Choroid plexus epithelial cell (primary cell): ENCODE results near the gene USP17L29.
"Not testable (repeated sequence)": the region's sequence is repeated elsewhere in the genome, so short reads cannot be mapped to it uniquely, and the experiment has no call there.

Experiments used
- DNase-seq: peaks from one replicate; pipeline ENCODE4 v3.0.0-alpha.2; 2010; ENCODE audit warnings: low read depth
- H3K4me3 ChIP-seq: 2 replicates; pipeline ENCODE4 v1.5.1; 2011; ENCODE audit warnings: low read depth, mild to moderate bottlenecking, control low read depth, low read length, moderate library complexity
- TF ChIP-seq, protein P1 (sequence below): conservative IDR thresholded peaks from 2 replicates; pipeline ENCODE4 v1.5.1; 2011; ENCODE audit warnings: low read depth, mild to moderate bottlenecking, control low read depth, inconsistent platforms, low read length, moderate library complexity

The USP17L29 gene, protein sequence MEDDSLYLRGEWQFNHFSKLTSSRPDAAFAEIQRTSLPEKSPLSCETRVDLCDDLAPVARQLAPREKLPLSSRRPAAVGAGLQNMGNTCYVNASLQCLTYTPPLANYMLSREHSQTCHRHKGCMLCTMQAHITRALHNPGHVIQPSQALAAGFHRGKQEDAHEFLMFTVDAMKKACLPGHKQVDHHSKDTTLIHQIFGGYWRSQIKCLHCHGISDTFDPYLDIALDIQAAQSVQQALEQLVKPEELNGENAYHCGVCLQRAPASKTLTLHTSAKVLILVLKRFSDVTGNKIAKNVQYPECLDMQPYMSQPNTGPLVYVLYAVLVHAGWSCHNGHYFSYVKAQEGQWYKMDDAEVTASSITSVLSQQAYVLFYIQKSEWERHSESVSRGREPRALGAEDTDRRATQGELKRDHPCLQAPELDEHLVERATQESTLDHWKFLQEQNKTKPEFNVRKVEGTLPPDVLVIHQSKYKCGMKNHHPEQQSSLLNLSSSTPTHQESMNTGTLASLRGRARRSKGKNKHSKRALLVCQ

DNA sequence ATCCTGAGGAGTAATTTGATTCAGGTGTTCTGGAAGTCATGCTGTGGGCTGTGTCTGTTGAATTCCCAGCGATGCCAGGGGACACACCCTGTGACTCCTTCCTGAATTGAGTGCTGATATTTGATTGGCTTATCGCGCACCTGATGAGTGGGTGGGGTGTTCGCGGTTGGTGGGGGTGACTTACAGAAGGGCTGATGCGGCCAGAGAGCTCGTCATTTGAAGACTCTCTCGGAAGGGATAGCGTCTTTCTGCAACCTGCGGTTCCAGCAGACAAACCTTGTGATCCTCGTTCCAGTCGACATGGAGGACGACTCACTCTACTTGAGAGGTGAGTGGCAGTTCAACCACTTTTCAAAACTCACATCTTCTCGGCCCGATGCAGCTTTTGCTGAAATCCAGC lies at the start of gene USP17L29:
TSS of gene USP17L29 (plus strand) at position 301 of the 400 bp plus-strand sequence. CDS start at position 301, 0 bp downstream.
- H3K4me3 ChIP-seq, DNase-seq: not testable (repeated sequence)

DNA sequence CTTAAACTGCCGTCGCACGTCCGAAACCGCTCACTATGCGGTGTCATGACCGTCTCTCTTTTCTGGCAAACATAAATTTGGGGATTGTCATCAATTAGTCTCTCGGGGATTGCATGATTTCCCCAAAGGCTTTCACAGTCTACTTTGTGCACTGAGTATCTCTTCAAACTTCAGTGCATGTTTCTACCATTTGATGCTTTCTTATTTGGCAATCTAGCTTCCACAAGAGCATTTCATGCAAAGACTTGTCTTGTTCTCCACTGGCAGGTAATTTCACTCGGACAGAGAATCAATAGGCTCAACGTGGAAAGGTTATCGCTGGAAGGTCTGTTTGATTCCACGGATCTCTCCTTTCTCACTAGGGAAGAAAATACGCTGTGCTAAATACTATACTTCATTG lies 29.2 kb upstream of the USP17L29 start:
- not testable (repeated sequence) for H3K4me3 ChIP-seq, DNase-seq

DNA sequence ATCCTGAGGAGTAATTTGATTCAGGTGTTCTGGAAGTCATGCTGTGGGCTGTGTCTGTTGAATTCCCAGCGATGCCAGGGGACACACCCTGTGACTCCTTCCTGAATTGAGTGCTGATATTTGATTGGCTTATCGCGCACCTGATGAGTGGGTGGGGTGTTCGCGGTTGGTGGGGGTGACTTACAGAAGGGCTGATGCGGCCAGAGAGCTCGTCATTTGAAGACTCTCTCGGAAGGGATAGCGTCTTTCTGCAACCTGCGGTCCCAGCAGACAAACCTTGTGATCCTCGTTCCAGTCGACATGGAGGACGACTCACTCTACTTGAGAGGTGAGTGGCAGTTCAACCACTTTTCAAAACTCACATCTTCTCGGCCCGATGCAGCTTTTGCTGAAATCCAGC lies 28.6 kb upstream of the USP17L29 start, which contains the start of gene USP17L24:
TSS of gene USP17L24 (plus strand) at position 301 of the 400 bp plus-strand sequence. CDS start at position 301, 0 bp downstream.
- not testable (repeated sequence) for DNase-seq, H3K4me3 ChIP-seq

DNA sequence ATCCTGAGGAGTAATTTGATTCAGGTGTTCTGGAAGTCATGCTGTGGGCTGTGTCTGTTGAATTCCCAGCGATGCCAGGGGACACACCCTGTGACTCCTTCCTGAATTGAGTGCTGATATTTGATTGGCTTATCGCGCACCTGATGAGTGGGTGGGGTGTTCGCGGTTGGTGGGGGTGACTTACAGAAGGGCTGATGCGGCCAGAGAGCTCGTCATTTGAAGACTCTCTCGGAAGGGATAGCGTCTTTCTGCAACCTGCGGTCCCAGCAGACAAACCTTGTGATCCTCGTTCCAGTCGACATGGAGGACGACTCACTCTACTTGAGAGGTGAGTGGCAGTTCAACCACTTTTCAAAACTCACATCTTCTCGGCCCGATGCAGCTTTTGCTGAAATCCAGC lies 23.8 kb upstream of the USP17L29 start, which contains the start of gene USP17L25:
TSS of gene USP17L25 (plus strand) at position 301 of the 400 bp plus-strand sequence. CDS start at position 301, 0 bp downstream.
- not testable (repeated sequence) for DNase-seq, H3K4me3 ChIP-seq

DNA sequence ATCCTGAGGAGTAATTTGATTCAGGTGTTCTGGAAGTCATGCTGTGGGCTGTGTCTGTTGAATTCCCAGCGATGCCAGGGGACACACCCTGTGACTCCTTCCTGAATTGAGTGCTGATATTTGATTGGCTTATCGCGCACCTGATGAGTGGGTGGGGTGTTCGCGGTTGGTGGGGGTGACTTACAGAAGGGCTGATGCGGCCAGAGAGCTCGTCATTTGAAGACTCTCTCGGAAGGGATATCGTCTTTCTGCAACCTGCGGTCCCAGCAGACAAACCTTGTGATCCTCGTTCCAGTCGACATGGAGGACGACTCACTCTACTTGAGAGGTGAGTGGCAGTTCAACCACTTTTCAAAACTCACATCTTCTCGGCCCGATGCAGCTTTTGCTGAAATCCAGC lies 19.1 kb upstream of the USP17L29 start, which contains the start of gene USP17L26:
TSS of gene USP17L26 (plus strand) at position 301 of the 400 bp plus-strand sequence. CDS start at position 301, 0 bp downstream.
- H3K4me3 ChIP-seq, DNase-seq: not testable (repeated sequence)

DNA sequence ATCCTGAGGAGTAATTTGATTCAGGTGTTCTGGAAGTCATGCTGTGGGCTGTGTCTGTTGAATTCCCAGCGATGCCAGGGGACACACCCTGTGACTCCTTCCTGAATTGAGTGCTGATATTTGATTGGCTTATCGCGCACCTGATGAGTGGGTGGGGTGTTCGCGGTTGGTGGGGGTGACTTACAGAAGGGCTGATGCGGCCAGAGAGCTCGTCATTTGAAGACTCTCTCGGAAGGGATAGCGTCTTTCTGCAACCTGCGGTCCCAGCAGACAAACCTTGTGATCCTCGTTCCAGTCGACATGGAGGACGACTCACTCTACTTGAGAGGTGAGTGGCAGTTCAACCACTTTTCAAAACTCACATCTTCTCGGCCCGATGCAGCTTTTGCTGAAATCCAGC lies 14.3 kb upstream of the USP17L29 start, which contains the start of gene USP17L5:
TSS of gene USP17L5 (plus strand) at position 301 of the 400 bp plus-strand sequence. CDS start at position 301, 0 bp downstream.
- DNase-seq: not testable (repeated sequence)

DNA sequence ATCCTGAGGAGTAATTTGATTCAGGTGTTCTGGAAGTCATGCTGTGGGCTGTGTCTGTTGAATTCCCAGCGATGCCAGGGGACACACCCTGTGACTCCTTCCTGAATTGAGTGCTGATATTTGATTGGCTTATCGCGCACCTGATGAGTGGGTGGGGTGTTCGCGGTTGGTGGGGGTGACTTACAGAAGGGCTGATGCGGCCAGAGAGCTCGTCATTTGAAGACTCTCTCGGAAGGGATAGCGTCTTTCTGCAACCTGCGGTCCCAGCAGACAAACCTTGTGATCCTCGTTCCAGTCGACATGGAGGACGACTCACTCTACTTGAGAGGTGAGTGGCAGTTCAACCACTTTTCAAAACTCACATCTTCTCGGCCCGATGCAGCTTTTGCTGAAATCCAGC lies 9.6 kb upstream of the USP17L29 start, which contains the start of gene USP17L27:
TSS of gene USP17L27 (plus strand) at position 301 of the 400 bp plus-strand sequence. CDS start at position 301, 0 bp downstream.
- DNase-seq, H3K4me3 ChIP-seq: not testable (repeated sequence)

More for the DNA sequence above, 14.3 kb upstream of the USP17L29 start, which contains the start of gene USP17L5:
- H3K4me3 ChIP-seq: not testable (repeated sequence)

DNA sequence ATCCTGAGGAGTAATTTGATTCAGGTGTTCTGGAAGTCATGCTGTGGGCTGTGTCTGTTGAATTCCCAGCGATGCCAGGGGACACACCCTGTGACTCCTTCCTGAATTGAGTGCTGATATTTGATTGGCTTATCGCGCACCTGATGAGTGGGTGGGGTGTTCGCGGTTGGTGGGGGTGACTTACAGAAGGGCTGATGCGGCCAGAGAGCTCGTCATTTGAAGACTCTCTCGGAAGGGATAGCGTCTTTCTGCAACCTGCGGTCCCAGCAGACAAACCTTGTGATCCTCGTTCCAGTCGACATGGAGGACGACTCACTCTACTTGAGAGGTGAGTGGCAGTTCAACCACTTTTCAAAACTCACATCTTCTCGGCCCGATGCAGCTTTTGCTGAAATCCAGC lies 4.8 kb upstream of the USP17L29 start, which contains the start of gene USP17L28:
TSS of gene USP17L28 (plus strand) at position 301 of the 400 bp plus-strand sequence. CDS start at position 301, 0 bp downstream.
- not testable (repeated sequence) for H3K4me3 ChIP-seq, DNase-seq

DNA sequence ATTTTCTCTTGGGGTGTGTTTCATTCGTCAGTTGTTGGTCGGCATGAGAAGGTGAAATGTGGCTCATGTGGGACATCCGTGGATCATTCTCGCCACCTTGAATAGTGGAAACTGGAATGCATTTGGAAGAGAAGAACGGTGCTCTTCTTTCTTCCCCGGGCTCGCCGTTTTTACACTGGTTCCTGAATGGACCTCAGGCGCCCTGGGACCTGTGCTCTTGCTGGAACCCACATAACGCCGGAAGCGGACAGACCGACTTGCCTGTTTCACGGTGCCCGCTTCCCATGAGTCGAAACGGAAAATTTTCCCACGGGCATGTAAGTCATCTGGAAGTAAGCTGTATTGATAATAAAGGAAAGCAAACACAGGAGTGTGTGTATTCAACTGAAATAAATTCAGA lies 2.6 kb upstream of the USP17L29 start:
- not testable (repeated sequence) for DNase-seq, H3K4me3 ChIP-seq

DNA sequence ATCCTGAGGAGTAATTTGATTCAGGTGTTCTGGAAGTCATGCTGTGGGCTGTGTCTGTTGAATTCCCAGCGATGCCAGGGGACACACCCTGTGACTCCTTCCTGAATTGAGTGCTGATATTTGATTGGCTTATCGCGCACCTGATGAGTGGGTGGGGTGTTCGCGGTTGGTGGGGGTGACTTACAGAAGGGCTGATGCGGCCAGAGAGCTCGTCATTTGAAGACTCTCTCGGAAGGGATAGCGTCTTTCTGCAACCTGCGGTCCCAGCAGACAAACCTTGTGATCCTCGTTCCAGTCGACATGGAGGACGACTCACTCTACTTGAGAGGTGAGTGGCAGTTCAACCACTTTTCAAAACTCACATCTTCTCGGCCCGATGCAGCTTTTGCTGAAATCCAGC lies 9.4 kb downstream of the USP17L29 start, which contains the start of gene USP17L30:
TSS of gene USP17L30 (plus strand) at position 301 of the 400 bp plus-strand sequence. CDS start at position 301, 0 bp downstream.
- H3K4me3 ChIP-seq, DNase-seq: not testable (repeated sequence)

DNA sequence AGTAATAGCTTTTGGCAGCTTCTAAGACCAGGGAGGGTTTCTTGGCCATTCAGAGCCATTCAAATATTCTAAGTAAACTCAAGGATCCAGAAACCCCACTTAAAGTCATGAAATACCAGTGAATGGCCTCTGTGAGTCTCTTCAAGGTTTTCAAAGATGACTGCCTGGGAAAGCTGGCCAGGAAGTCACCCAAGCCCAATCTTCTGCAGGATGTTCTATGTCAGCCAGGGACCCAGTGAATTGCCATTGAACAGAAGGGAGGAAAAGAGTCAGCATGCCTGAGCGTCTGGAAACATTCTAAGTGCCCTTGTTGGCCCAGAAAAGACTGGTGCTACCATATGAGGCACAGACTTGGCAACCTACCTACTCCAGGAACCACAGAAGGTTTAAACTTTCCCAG lies 26.4 kb downstream of the USP17L29 start:
- DNase-seq, H3K4me3 ChIP-seq: not testable (repeated sequence)

DNA sequence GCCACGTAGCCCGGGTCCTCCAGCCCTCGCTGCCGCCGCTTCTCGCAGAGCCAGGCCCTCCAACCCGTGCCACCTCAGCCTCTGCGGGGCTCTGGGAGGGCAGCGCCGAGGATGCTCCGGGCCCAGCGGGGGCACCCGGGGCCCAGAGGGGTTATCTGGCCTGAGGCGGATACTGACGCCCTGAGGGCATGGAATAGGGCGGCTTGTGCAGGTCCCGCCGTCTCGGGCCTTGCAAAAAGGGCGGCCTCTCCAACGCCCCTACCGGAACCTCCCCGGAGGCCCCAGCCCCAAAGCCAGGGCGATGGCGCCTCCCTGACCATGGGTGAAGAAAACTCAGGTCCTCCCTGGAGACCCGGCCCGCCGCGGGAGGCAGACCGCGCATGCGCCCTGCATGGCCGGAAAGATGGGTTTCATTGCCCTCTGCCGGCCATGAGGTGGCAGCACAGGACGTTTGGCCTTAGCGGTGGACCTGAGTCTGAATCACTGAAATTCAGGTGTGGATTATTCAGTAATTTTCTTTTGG lies 27.6 kb downstream of the USP17L29 start:
- not testable (repeated sequence) for DNase-seq
- TF ChIP-seq, protein P1, sequence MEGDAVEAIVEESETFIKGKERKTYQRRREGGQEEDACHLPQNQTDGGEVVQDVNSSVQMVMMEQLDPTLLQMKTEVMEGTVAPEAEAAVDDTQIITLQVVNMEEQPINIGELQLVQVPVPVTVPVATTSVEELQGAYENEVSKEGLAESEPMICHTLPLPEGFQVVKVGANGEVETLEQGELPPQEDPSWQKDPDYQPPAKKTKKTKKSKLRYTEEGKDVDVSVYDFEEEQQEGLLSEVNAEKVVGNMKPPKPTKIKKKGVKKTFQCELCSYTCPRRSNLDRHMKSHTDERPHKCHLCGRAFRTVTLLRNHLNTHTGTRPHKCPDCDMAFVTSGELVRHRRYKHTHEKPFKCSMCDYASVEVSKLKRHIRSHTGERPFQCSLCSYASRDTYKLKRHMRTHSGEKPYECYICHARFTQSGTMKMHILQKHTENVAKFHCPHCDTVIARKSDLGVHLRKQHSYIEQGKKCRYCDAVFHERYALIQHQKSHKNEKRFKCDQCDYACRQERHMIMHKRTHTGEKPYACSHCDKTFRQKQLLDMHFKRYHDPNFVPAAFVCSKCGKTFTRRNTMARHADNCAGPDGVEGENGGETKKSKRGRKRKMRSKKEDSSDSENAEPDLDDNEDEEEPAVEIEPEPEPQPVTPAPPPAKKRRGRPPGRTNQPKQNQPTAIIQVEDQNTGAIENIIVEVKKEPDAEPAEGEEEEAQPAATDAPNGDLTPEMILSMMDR: peak; percentile 24
- peak overlapping the region; percentile 28 for H3K4me3 ChIP-seq
